NCI-H1417 treated with DMSO at 0.1 percent for 48 hours (cell line): Measurements from ENCODE around the gene SUPT4H1.

ENCODE experiments used
- DNase-seq: peaks from one replicate; lab custom pipeline; 2025; lab: John Stamatoyannopoulos, UW

Gene SUPT4H1

DNA sequence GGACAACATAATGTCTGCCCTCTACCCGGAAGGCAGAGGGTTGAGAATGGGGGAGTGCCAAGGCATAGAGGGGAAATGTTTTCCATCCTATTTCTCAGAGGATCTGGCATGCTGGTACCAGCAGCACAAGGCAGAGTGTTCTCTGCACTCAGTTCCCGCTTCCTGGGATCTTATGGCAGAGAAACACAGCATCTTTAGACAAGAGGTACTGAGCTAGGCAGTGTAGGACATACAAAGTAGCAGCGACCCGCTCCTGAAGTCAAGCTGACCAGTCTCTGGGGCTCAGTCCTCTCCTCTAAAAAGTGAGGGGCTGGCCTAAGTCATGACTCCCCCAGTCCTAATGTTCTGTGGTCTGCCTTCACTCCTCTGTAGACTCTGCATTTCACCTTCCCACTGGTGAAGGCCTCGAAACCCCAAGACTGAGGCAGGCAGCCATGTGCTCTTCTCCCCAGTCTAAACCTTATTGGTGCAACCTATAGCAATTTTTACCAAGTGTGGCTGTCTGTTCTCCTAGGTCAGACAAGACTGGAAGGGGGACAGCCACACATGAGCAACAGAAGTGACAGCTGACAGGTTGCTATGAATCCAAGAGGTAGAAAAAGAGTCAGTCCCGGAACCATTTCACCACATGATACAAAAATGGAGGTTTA, 12.1 kb downstream of the SUPT4H1 start:
- DNase-seq, result no peak

DNA sequence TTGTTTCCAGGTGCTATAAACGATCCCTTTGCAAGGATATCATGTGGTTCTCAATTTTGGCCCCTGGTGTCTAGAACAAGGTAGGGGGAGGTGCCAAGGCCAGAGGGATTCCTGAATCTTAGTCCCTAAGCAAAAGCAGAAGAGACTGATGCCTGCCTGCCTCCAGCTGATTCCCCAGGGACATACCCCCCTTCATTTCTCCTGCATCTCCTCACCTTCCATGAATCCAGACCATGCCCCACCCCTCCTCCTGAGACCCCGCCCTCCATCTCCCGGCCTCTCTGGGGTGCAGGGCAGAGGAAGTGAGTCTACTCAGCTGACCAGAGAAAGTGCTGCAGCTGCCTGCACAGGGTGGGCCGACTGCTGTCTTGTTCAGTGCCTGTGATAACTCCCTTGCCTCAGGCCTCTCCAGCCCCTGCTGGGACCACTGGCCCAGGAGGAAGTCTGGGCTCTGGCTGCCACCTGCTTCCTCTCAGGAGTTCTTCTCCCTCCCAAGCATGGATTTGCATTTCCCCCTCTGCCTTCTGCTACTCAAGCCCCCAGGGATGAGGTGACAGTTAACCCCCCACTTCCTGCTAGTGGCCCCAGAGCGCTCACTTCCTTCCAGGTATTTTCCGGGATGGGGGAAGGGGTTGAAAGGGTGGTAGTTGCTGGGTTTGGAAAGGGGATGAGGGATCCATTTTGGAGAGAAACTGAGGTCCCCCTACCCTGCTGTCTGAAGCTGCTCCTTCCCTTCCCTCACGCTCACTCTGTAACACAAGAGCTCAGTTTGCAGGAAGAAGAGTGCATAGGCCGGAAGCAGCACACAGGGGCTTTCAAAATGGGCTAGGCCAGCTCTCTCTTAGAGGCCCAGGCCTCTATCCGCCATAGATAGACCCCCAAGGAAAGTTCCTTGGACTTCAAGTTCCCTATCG, 12.9 kb downstream of the SUPT4H1 start:
- DNase-seq, result no peak

DNA sequence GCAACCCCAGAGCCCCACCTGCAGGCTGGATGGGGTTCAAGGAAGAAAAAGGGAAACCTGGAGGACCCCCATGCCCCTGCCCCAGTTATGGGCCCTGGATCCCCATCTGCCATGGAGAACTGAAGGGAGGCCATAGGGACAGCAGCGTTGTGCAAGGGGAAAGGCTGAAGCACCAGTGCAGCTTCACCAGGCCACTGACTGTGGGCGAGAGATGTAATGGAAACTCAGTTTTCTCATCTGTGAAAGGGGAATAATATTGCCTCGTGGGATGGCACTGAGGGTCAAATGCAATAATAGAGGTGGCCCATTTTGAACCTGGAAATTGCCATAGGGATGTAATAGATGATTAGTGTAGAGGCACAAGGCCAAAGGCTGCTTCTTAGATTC, 13.6 kb downstream of the SUPT4H1 start:
- DNase-seq, result no peak

DNA sequence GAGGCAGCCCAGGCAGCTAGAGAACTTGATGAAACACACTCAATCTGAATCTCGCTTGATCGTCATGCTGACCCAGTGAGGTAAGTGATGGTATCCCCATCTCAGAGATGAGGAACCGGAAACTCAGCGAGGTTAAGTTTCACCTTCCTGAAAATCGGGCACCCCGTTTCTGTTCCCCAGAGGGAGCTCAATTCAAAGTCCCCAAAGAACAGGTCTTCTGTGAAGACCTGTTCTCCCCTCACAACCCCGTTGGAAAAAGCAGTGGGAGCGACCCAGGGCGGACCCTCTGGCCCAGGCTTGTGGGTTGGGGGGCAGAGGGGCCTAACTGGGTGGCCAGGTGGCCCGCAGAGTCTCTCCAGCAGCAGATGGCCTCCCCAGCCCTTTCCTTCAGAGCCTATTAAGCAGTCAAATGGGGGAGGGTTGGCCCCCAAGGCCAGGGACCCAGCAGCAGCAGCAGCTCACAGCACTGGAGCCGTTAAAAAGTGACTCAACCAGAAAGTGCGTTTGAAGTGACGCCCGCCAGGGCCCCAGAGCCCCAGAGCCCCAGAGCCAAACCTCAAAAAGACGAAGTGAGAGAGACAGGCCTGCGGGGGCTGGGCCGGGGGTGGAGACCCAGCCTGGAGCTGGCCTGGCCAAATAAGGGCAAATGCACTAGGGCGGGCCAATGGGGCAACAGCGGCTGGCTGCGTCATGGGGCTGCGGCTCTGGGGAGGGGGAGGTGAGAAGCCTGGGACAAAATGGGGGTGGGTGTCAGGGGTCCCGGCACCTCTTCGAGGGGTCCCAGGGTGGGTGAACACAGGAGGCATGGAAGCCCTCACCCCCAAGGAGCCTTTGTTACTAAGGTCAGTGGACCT, 14.2 kb downstream of the SUPT4H1 start:
- no peak for DNase-seq

DNA sequence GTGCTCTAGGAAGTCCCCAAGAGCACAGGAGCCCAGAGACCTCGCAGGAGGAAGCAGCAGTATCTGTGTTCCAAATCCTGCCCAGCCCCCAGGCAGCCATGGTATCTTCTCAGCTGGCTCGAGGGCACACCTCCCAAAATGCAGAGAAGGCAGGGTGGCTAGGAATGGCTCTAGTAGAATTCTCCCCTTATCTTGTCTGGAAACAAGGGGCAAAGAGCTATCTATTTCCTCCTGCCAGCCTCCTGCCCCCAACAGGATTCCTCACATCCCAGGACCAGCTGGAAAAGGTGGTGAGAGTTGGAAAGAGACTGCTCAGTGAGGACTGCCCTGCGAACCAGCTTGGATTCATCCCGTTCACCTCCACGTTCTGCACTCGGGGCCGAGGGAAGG, 14.8 kb downstream of the SUPT4H1 start:
- no peak for DNase-seq

DNA sequence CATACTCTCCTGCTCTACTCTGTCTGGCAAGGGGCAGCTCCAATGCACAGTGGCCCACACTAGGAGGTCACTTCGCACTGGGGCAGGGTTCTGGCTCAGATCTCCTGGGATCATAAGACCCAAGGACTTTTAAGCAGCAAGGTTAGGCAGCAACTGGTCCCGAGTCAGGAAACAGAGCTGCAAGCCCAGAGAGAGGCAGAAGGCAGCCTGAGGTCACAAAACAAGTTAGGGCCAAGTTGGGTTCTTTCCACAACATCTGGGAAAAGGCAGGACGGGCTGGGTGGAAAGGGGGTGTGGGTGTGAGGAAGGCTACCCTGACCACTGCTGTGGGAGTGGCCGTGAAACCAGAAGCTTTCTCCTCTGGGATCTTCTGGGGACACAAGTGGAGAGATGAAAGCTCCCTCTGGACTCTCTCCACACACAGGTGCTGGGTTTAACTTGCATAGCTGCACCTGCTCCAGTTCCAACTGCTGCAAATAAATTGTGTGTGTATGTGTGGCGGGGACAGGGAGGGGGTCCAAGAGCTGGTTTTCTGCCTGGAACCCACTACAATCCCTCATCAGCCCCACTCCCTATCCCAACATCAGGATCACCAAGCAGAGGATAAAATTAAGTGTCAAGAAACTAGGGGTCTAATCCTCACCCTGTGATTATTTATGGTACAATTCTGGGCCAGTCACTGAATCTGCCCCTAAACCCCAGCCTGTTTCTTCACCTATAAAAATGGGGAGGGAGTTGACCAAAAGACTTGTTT, 15.4 kb downstream of the SUPT4H1 start:
- no peak for DNase-seq

DNA sequence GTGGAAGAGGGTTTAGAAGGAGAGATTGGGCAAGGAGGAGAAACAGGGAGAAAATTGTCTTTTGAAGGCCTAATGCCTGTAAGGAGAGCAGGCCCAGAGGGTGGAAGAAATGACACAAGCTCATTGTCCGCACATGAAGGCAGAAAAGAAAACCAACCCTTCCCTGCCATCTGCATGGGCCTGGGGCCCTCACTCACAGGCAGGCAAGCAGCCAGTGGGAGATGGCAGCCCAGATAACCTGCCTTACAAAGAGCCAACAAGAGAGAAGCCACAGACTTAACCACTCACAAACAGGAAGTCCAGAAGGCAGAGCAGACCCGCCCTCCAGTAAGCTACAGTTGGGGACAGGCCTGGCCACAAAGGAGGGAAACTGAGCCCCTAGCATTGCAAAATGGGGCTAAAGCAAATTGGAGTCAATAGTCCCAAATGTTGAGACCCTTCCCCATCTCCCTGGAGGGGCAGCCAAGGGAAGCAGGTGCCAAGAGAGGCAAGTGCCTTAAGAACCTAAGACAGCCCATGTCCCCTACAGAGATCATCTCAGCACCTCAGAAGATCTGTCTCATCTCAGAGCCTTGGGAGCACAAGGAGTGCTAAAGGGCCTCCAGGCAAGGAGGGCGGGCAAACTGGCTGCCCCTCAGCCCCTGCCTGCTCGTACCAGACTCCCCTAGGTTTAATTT, 16.1 kb downstream of the SUPT4H1 start:
- DNase-seq, result no peak

DNA sequence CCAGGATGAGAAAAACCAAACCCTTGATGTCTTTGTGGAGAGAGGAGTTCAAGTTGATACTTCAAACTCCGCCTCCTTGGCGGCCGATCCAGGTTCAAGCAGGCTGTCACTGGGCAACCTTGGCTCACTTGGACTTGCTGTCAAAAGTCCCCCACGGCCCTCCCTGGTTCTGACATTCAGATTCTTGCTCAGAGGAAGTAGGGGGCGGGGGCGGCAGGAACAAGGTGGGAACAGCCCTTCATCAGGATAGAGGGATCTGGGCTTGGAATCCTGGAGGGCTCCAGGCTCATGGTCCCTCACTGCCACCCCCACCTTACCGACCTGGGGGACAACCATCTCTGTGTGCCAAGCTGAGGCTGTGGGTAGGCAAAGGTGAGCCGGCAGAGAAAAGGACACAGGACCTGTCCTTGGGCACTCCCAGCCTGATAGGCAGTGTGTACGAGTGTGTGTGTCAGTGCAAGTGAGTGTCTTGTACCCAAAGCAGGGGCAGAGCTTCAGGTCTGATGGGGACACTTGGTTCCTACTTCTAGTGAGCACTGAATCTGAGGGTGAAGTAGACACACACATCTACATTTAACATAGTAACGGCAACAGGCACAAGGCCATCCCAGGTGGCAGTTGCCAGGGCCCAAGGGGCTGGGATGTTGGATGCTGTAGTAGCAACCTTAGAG, 16.8 kb downstream of the SUPT4H1 start:
- DNase-seq, result no peak

DNA sequence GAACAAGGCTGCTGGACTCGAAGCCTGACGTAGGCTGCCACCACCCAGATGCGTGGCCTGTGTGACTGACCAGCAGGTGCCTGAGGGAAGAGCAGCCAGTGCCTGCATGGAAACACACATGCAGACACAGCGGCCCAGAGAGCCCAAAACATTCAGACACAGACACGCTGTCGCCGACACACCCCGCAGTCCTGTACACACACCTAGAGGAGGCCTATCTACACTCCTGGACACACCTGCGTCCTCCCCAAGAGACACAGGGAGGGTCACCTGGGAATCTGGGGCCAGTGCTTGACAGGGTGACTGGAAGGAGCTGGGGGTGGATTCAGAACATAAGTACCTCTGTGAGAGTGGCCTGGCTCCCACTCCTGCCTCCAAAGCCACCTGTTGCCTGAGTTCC, 17.3 kb downstream of the SUPT4H1 start:
- no peak for DNase-seq

DNA sequence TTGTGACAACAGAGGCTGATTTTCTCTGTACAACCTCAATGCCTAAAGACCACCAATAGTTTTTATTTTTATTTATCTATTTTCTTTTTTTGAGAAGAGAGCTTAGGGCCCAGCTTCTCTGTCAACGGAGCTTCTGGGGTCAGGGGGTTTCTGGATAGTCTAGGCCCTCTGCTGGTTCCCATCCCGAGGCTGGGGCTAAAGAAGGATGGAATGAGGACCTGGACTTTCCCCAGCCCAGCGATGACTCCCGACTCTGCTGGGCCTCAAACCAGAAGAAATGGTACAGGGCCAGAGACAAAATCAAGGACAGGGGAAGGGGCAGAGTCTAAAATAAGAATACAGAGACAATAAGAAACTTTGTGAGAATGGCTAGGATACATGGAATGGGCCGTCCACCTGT, 17.7 kb downstream of the SUPT4H1 start:
- DNase-seq, result no peak

DNA sequence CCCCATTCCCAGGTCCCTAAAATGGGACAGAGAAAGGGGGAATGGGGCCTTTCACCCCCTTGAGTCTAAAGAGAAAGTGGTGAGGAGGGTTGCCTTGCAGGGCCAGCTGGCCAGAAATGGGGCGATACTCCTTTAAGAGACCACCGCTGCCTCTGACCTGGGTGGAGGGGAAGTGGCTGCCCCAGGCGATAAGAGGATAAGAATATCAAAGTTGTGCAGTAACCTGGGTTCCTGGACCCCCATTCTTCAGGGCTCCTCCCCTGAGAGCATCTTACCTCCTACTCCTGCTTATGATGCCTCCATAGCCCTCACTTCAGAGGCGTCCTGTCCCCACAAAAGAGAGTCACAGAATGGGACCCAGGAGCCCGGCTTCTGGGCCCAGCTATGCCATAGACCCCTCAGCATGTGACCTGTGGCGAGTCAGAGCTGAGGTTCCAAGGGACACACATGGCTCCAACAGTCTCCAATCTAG, 18.2 kb downstream of the SUPT4H1 start:
- no peak for DNase-seq

DNA sequence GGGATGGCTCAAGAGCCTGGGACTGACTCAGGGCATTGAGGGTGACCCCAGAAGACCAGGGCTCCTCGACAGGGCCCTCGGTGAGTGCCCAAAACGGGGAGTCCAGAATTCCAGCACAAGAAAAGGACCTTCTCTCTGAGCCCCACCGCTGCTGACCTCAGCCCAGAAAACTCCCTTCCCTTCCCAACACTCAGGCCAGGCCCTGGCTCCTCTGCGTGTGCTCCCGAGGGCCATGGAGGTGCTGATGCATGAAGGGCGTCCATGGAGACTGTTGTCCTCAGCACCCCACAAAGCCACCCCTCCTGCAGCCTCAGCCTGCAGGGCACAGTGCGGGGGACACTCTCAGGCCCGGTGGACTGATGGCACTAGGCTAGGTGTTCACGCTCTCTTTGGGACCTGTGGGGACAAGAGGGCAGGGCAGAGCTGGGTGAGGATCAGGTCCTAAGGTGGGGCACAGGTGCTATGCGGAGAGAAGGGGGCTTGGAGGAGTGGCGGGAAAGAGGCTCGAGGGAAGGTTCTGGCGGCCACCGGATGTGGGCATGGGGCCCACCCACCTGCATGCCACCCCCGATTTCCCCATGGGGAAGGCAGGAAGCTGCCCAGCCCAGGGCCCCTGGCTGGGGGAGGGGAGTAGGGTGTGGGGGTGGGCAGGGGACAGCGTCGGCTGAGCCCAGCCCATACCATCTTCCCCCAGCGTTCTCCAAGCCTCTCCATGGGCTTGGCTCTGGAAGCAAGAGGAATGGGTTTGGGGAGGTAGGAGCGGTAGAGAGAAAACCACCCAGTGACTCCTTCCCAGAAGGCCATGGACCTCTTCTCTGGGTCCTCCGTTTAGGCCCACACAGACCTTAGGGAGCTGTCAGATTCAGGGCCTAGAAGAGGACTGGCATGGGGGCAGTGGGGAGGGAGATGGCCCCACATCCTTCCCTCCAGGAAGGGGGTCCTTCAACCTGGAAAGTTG, 18.9 kb downstream of the SUPT4H1 start:
- no peak for DNase-seq

DNA sequence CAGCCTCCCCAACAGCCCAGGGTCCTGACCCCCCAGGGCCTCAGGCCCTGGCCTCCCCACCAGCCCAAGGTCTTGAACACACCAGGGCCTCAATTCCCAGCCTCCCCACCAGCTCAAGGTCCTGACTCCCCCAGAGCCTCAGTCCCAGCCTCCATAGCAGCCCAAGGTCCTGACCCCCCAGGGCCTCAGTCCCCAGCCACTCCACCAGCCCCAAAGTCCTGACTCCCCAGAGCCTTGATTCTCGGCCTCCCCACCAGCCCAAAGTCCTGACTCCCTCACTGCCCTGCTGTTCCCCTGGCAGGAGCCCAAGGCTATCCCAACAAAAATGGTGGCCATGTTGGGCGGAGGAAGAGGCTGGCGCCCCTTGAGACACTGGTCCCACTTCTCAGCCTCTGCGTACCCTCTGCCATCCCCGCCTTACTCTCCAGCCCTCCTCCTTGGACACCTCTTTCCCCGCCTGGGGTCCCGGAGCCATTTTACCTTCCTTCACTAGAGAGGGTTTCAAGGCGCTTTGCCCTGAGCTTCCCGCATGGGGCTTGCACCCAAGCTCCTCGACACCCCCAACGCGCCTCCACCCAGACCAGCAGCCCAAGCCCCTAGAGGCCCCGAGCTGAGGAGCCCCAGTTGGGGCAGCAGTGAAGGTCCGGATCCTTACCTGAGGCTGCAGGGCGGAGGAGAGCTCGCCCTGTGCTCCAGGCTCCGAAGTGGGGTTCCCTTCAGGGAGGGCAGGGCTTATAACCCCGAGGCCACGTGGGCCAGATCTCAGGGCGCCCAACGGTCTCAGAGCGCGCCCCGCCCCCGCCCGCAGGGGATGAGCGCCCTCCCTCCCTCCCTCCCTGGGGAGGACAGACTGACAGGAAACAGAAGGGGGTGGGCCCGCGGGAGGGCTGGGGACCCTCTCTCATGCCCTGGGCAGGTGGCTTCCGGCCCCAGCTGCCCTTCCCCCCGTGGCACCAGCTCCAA, 19.9 kb downstream of the SUPT4H1 start:
- no peak for DNase-seq

DNA sequence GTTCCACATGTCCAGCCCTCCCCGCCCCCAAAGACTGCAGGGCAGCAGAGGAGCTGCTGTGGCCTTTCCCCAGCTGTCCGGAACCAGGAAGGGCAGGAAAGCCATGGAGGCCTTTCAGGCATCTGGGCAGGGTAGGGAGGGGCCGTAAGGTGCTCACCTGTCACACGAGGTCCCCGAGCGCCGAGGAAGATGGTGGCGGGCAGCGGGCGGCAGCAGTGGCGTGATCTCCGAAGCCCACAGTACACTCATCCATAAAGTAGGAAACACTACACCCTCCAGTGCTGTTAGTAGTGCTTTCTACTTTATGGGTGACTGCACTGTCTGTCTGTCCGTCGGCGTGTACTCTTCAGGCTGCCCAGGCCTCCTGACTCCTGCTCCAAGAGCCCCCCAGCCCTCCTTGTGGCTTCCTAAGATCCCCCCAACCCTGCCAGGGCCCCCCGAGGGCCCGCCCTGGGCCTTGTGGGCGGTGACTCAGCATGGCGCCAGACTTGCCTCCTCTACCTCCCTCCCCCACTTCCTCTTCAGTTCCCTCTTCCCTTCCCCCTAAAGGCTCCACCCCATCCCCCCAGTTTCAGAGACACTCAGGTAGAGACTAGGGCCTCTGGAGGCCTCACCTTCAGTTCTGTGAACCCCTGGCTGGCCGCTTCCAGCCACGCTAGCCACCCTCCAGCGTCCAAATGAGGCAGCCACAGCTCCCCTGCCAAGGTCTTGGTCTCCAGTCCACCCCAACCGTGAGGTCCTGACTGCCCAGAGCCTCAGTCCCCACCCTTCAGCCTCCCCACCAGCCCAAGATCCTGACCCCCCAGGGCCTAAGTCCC, 20.8 kb downstream of the SUPT4H1 start:
- no peak for DNase-seq

DNA sequence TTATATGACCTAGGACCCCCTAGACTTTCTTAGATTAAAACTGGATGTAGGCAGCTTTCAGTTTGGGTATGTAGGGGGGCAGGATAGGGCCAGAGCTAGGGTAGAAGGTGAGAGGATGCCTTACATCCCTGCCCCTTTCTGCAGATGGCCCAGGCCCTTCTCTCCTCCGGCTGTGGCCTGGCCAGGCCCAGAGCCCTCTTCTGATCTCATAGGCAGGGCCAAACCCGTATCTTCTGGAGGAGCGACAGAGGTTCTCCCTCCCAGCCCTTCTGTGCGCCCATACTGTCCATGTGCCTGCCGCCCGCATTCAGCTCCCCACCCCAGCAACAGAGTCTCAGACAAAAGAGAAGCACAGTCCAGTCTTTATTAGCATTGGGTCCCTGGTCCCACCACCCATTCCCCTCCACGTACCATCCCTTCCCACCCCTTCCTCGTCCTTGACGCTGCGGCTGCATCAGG, 21.4 kb downstream of the SUPT4H1 start:
- DNase-seq, result no peak

DNA sequence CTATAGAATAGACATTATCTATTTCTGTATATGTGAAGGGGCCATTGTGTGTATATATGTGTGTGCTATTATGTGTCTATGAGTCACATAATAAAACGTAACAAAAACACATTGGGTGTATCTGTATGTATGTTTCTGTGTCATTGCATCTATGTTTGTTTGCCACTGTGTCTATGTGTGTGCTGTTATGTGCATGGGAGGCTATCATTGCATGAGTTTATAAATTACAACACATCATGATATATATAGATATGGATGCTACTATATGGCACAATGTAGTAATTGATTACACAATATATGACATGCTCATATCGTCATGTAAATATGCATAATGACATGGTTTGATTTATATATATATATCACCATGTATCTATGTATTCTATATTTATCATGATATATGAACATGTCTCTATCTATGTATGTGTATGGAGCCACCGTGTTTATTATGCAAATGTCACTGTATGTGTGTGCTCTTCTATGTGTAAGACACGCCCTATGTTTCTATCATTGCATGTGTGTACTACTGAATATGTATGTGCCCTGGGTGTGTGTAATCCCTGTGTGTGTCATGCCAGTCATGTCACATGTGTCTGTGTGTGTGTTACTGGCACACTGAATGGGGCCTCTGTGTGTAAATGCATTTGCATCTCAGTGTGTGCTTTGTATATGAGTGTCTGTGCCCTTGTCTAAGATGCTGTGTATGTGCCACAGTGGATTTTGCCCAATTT, 22.0 kb downstream of the SUPT4H1 start:
- DNase-seq, result no peak
